GM18511 (cell line): ENCODE results near the gene SETBP1.

Experiments
- ATAC-seq: cut with Tn5 transposase; IDR thresholded peaks from one replicate; pipeline ENCODE4 v1.9.1; 2021; ENCODE audit warnings: mild to moderate bottlenecking, moderate library complexity; ENCODE audit not compliant: unreplicated experiment

The SETBP1 gene

DNA sequence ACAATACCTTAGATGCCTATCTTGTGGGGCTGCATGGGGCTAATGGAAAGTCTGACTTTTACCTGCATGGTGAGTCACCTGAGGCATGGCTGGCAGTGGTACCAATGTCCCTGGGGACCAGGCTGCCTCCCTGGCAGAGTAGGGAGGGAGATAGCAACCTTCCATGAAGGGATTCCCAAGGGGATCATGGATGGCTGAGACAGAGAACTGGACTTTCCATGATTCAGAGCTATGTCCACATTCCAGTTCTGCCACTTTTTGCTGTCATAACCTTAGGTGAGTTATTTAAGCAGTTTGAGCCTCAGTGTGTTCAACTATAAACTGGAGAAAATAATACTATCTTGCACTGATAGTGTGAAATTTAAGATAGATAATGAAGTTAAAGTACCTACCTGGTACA is 178.6 kb downstream of the SETBP1 start:
- ATAC-seq, result no peak

GRCh38 chr18:44859751-44860439 is 179.2 kb downstream of the SETBP1 start:
- no peak for ATAC-seq

- no peak for ATAC-seq
These were observed 181.4 kb downstream of the SETBP1 start for GRCh38 chr18:44862112-44862511.

DNA sequence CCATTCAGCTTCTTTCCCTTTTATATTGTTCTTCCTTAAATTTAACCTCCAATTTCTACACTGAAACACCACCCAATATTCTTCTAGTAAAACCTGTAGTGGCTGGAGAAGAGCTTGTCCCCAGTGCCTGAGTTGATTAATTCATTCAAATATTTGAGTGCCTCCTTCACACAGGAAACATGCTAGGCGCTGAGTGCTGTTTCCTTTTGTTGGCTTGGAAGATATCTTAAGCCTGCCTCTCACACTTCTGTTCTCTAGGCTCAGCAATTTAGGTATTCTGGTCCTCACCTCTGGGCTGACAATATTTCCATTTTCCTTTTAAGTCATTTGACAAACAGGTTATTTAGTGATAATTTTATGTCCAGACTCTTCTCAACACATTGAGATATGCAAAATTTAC is 185.4 kb downstream of the SETBP1 start:
- ATAC-seq, result no peak

DNA sequence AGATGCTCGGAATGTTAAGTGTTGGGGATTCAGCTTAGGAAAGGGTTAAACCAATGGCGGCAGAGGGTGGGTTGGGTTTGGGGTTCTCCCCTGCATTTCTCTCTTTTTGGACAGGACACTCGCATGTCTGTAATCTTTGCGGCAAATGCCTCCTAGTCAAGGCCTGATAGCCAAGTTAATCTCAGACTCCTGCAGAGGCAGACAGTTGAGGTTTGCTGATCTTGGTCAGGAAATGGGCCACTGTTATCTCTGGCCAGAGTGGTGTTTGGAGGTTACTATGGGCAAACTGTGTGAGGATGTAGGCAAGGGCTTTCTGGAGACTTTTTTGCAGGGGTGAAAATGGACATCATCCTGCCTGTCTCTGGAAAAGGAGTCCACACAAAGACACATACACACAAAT is 188.8 kb downstream of the SETBP1 start:
- ATAC-seq, result no peak

DNA sequence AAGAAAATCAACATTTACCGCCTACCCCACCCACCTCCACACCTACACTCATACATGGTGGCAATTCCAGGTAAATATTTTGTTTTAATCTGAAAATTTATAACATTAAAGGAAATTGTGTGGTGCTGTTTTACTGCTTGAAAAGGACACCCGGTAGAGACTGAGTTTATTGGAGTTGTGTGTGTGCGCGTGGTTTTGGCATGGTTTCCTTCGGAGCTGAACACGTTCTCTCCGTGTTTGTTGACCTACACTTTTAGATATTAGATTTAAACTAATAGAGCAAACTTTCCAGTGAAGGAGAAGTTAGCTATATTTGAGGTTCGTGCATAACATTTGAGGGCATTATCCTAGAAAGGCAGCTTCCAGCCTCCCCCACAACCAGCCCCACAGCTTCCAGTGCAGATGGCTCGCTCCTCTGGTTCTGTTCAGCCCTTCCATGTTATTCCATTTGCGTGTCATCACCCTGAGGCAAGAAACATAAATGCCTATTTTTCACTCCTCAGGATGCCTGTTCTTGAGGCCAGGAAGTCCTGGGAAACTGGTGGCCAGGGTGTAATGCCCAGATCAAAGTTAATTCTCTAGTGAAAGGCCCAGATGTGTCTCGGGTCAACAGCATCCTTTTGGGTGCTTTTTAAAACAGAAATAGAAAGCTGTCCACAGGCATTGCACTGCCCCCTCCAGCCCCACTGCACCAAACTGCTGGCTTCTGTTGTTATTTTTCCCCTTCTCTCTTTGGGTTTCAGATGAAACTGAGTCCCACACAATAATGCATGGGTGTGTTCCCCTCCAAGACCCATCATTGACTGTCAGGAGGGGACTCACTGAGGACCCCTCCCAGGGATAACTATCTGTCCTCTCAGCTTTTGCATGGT is 190.2 kb downstream of the SETBP1 start:
- ATAC-seq, result peak; percentile 35

DNA sequence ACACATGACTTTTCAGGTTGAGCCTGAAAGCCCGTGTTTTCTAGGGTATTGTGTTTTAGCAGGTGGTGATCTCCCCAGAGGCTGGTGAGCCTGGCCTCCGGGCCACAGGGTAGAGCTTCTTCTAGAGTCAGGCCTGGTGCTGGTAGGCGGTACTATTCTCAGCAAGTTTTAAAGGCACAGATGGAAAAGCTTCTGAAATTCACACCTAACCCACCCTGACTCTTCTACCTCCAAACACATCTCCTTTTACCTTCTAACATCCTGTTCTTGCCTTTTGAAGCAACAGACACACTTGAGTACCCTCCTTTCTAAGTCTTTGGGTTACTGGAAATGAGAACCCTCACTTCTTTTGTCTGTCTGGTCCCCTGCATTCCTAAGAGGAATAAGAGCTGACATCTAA is 191.1 kb downstream of the SETBP1 start:
- ATAC-seq, result peak; percentile 88

- no peak for ATAC-seq
These were observed 195.3 kb downstream of the SETBP1 start for GRCh38 chr18:44876024-44876423.

DNA sequence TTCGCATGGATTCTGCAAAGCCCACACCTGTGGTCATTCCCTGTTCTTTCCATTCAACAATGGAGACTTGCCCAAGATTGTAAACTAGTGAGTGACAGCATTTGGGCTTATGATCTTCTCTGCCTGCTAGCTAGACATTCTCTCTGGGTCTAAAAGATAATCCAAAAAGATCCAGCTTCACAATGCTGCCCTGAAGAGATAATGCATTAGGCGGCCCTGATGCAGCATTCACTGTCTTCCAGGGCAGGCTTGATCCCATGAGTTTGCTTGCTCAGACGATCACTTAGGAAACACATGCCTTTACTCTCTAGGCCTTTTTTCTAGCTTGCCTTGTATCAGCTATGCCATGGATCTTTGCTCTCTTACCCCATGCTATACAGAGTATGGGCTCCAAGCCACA is 196.1 kb downstream of the SETBP1 start:
- ATAC-seq, result no peak

DNA sequence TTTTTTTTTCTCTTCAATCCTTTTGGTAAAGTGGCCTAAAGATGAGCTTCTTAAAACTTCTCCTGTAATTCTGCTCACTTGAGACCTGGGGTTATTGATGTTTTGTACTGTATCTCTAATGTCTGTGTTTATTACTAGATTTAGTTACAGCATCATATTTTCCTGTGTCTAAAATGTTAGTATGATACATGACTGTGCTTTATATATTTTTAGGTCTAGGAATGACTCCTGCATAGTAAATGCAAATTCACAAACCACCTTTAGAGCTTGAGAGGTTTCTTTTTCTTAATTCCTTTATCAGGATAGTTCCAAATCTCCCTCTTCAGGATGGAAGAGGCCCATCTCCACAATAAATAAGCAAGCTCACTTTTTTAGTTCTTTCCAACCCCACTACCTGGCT is 197.6 kb downstream of the SETBP1 start:
- no peak for ATAC-seq

- ATAC-seq, result no peak
These were observed 199.5 kb downstream of the SETBP1 start for GRCh38 chr18:44880170-44880569.

DNA sequence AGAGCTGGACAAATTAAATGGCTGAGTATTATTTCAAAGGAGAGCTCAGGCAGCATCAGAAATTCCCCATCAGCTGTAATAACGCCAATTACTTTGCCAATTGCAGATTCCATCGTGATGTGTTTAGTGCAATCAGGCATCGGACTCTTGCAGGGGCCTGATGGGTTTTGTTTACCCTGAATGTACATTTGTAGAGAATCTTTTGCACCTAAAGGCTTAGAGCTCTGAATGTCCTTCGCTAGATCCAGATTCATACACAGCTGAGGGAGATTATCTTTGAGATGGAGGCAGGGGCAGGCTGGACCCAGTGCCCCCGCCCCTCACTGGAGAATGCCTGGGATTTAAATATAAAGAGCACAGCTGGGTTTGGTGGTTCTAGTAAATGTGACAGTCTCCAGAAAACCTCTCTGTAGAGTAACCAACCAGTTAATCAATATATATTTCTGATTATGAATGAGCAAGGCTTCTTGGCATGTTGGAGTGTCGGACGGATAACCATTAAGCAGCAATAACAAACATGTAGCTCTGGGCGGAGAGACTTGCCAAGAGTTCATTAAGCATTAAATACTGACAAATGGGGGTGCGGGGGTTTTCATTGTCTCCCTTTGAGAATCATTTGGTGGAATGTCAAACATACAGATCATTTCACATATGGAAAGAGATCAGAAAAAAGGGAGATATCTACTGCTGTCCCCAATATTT is 200.9 kb downstream of the SETBP1 start:
- ATAC-seq, result no peak

DNA sequence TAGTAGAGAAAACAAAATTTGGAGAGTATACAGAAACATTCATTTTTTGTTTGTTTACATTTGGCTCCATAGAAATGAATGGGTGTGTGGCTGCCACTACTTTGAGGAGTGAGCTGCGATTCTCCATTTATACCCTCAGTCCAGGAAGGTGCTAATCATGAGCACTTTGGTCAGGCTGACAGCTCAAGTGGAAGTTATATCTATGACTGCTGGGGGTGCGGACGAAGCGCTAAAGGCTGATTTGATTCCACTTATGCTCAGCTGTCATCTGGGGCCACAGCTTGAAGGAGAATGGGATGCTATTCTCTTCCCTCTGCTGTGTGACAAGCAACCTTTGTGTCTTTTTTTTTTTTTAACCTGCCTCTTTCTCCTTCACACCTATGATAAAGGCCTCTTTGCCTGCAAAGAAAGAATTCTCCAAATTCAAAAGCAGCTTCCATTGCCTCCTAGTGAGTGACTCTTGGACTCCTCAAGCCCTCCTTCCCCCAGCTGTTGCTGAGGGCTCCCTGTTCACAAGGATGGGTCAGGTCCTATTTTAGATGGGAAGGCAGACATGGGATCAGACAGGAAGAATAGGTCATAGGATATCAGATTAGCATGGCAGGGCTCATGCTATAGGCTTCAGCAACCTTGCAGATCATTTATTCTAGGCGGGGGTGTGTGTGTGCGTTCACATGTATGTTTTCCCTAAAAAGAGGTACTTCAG is 201.6 kb downstream of the SETBP1 start:
- no peak for ATAC-seq

GRCh38 chr18:44883671-44884070 is 203.0 kb downstream of the SETBP1 start:
- ATAC-seq, result no peak

DNA sequence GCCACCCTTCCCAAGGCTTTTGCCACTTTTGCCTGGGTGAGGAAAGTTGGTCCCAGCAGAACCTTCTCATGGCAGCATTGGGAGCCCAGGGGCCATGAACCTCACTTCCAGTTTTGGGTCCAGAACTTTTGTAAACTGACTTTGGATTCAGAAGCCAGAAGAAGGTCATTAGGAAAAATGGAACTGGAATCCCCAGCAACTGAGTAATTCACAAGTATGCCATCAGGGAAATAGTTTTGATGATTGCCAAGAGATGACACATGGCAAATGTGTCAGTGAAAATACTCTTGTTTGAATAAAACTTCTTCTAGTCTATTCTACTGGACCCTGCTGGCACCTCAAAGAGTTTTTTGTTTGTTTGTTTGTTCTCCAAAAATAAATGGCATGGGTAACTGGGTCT is 203.7 kb downstream of the SETBP1 start:
- ATAC-seq, result no peak

GRCh38 chr18:44885507-44885906 is 204.8 kb downstream of the SETBP1 start:
- no peak for ATAC-seq

- peak; percentile 95 for ATAC-seq
These were observed 206.5 kb downstream of the SETBP1 start for GRCh38 chr18:44887227-44887631.

DNA sequence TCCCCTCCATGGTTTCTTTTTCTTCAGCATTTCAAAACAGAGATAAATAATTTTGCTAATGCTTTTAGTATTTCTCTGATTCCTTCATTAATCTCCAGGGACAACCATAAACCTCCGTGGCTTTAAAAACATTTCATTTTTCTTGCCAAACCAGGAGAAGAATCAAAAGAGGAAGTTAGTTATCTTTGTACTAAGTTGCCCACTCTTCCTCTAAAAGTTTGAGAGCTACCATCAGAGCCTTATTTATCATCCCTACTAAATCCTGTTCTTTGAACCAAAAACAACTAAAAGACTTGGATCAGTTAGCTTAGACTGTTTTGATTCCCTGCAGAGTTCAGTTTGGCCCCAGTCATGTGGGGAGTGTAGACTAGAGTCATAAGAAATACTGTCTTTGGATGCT is 208.4 kb downstream of the SETBP1 start:
- ATAC-seq, result no peak

GRCh38 chr18:44893045-44893706 is 212.5 kb downstream of the SETBP1 start:
- ATAC-seq, result no peak

DNA sequence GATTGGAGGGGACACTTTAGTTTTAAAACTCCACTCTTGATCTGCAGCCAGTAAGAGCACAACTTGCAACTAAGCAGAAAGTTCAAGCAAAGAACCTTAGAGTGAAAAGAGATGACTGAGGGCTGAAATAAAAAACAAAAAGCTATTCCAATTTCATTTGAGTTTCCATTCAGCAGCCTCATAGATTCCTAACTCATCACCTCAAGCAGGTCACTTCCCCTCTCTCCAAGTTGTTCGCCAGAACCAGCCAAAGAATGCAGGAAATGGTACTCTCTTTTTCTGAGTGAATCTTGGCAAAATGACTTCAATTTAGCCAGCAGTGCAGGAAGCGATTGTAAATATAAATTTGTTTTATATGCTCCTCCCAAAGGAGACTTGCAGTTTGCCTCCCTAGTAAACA is 213.3 kb downstream of the SETBP1 start:
- ATAC-seq, result no peak
